BLaER1 treated with 17β-estradiol and CSF1 and Interleukin-3, amounts not matched to agents 10 nM and 100 nM (cell line): Measurements from ENCODE around the gene TM4SF4.

Experiments used
- H3K27ac ChIP-seq, 11 experiments: shearing (Covaris generic); formaldehyde crosslinking; 2 replicates each; pipeline ENCODE4 v1.8.1; 2022
- H3K27me3 ChIP-seq, 11 experiments: shearing (Covaris generic); formaldehyde crosslinking; 2 replicates each; pipeline ENCODE4 v1.8.1; 2022
- H3K36me3 ChIP-seq, 11 experiments: shearing (Covaris generic); formaldehyde crosslinking; 2 replicates each; pipeline ENCODE4 v1.8.1; 2022
- H3K4me1 ChIP-seq, 10 experiments: shearing (Covaris generic); formaldehyde crosslinking; 2 replicates each; pipeline ENCODE4 v1.8.1; 2022
- H3K4me2 ChIP-seq, 11 experiments: shearing (Covaris generic); formaldehyde crosslinking; 2 replicates each; pipeline ENCODE4 v1.8.1; 2022
- H3K4me3 ChIP-seq, 10 experiments: shearing (Covaris generic); formaldehyde crosslinking; 2 replicates each; pipeline ENCODE4 v1.8.1; 2022
- H3K9ac ChIP-seq, 11 experiments: shearing (Covaris generic); formaldehyde crosslinking; 2 replicates each; pipeline ENCODE4 v1.8.1; 2022
- H3K9me3 ChIP-seq, 11 experiments: shearing (Covaris generic); formaldehyde crosslinking; replicated peaks in 1 of 11; 2 replicates each; pipeline ENCODE4 v1.8.1; 2022
- H4K20me1 ChIP-seq, 11 experiments: shearing (Covaris generic); formaldehyde crosslinking; 2 replicates each; pipeline ENCODE4 v1.8.1; 2022
- Cebpa-rat ChIP-seq, 11 experiments: shearing (Covaris generic); IDR thresholded peaks; 2 replicates each; pipeline ENCODE4 v1.8.1; 2022

TM4SF4 gene

DNA sequence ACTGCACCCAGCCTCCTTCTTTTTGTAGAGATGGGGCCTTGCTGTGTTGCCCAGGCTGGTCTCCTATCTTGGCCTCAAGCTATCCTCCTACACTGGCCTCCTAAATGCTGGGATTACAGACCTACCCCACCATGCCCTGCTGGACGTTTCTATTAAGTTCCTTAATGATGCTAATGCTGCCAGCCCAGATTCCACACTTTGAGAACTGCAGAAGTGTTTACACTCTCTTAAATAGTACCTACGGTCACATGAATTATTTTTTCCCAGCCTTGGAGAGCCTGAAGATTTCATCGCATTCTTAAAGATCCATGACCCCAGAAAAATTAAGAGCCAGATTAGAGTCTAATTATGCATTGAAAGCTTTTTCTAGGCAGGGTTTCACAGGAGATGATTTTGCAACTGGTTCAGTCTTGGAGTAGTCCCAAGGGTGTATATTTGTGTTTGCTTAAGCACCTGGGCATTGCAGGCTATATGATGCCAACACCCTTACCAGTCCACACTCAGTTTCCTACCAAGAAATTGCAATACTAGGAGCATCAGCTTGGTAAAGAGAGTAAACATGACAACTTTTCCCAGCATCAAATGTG is 36.6 kb downstream of the TM4SF4 start:
- no peaks in the 10 kb centered on the region for H3K36me3 ChIP-seq
- H3K9me3 ChIP-seq: no peaks in the 10 kb centered on the region
- no peak for TF ChIP-seq Cebpa-rat (IDR thresholded peaks at IDR 0.05)
- no peaks in the 10 kb centered on the region for H4K20me1 ChIP-seq
- H3K27ac ChIP-seq: no peak overlapping the region
- no peak overlapping the region for H3K4me2 ChIP-seq
- H3K27me3 ChIP-seq: no peaks in the 10 kb centered on the region
- H3K4me3 ChIP-seq: no peak overlapping the region
- H3K9ac ChIP-seq: no peak overlapping the region
- H3K4me1 ChIP-seq: peaks cover 0 to 48% (median 6%) of the 10 kb centered on the region in 10 experiments; a peak in 10 of 20 replicates

DNA sequence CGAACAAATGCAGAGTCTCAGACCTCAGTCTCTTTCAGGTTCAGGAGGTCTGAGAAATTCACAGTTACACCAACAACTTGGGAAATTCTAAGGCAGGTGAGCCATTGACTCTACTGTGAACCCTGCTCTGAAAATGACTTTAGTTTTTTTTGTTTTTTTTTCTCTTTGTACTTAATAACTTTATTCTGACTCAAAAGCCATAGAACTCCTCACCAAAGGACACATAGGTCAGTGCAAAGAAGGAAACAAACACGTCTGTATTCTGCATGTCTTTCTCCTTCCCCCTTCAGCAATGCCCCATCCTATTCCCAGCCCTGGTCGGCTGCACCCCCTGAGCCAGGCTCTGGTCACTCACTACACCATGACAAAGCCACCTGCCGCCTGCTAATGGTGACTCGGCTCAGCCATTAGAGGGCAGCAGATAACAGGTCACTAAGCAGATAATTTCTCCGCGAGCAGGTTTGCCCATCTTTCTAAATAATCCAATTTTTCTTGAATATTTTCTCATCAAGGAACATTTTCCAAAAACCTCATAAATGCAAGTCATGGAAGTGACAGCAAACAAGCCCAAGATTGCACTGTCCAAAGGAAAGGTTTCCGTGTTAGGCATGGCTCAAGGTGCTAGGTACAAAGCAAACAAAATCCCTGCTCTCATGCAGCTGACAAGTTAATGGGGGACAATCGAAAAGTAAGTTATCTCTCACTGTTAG is 37.7 kb downstream of the TM4SF4 start:
- H3K4me3 ChIP-seq: no peak overlapping the region
- no peak overlapping the region for H3K4me2 ChIP-seq
- no peak overlapping the region for H3K27ac ChIP-seq

DNA sequence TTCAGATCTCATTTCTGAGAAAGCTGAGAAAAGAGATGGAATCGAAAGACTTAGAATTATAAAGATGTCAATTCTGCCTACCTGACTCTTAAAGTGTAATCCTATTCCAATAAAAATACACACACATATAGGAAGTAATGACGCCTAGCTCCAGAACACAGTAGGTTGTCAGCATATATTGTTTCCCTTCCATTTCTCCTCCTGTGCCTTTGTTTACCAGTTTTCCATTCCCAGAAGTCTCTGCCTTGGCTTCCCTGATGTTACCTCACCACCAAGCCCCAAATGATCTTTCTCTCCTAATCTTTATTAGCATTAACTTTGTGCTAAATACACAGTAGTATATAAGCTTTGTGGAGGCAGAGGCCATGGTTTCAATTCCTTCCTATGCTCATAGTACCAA is 40.0 kb downstream of the TM4SF4 start:
- no peak overlapping the region for H3K27ac ChIP-seq

More for the DNA sequence above, 37.7 kb downstream of the TM4SF4 start:
- H3K36me3 ChIP-seq: no peaks in the 10 kb centered on the region
- no peaks in the 10 kb centered on the region for H3K9me3 ChIP-seq
- peaks cover 0 to 38% (median 6%) of the 10 kb centered on the region in 10 experiments; a peak in 10 of 20 replicates for H3K4me1 ChIP-seq
- no peaks in the 10 kb centered on the region for H3K27me3 ChIP-seq
- no peak for TF ChIP-seq Cebpa-rat (IDR thresholded peaks at IDR 0.05)
- no peaks in the 10 kb centered on the region for H4K20me1 ChIP-seq
- no peak overlapping the region for H3K9ac ChIP-seq

DNA sequence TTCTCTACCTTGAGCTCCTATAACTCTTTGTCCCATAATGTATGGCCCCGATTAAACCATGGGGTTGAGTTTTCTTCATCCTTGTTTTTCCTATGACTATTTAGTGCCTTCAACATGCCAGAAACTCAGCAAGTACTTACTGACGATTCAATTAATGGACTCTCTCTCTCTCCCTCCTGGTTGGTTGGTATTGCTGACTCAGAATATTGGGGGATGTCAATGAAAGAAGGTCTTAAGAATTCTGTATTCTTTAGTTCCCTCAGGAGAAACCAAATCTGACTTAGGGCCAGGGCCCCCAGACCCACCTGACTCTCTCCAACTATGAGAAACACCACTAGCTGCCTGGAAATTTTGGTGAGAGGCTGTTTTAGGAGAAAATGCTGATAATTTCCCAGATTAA is 40.8 kb downstream of the TM4SF4 start:
- Histone ChIP-seq H3K36me3 (no peaks in the 10 kb centered on the region), H3K4me1 (peaks cover 0 to 7% (median 0%) of the 10 kb centered on the region in 10 experiments; a peak in 6 of 20 replicates), H4K20me1 (no peaks in the 10 kb centered on the region), H3K9ac (no peak overlapping the region), H3K9me3 (no peaks in the 10 kb centered on the region), H3K27ac (no peak overlapping the region), H3K4me2 (no peak overlapping the region), H3K4me3 (no peak overlapping the region), H3K27me3 (no peaks in the 10 kb centered on the region)
- TF ChIP-seq Cebpa-rat (IDR thresholded peaks at IDR 0.05): no peak

More for the DNA sequence above, 40.0 kb downstream of the TM4SF4 start:
- no peak overlapping the region for H3K4me2 ChIP-seq
- no peaks in the 10 kb centered on the region for H3K9me3 ChIP-seq
- H3K27me3 ChIP-seq: no peaks in the 10 kb centered on the region
- no peaks in the 10 kb centered on the region for H4K20me1 ChIP-seq
- H3K36me3 ChIP-seq: no peaks in the 10 kb centered on the region
- no peak for TF ChIP-seq Cebpa-rat (IDR thresholded peaks at IDR 0.05)
- H3K4me3 ChIP-seq: no peak overlapping the region
- H3K4me1 ChIP-seq: peaks cover 0 to 15% (median 0%) of the 10 kb centered on the region in 10 experiments; a peak in 6 of 20 replicates
- H3K9ac ChIP-seq: no peak overlapping the region

DNA sequence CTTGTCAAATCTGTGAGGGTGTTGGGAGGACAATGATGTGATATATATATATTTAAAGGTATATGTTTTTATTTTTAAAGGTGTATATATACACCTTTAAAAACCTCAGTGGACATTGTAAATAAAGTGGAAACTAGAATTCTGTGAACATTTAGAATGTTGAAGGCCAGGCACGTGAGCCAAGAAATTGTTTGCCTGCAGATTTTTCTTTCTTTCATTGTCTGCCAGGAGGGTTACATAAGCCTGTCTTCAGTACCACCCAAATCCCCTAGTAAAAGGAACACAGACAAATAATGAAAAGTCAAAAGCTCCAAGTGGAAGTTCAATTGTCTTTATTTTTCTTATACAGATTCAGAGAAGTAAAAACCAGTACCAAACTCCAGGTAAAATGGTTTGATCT is 42.4 kb downstream of the TM4SF4 start:
- H3K4me2 ChIP-seq: no peak overlapping the region
- no peaks in the 10 kb centered on the region for H3K27me3 ChIP-seq
- H3K4me3 ChIP-seq: no peak overlapping the region
- H3K9me3 ChIP-seq: no peaks in the 10 kb centered on the region
- no peaks in the 10 kb centered on the region for H3K36me3 ChIP-seq
- no peak for TF ChIP-seq Cebpa-rat (IDR thresholded peaks at IDR 0.05)
- H4K20me1 ChIP-seq: no peaks in the 10 kb centered on the region
- H3K4me1 ChIP-seq: no peaks in the 10 kb centered on the region
- H3K9ac ChIP-seq: no peak overlapping the region
- H3K27ac ChIP-seq: no peak overlapping the region

DNA sequence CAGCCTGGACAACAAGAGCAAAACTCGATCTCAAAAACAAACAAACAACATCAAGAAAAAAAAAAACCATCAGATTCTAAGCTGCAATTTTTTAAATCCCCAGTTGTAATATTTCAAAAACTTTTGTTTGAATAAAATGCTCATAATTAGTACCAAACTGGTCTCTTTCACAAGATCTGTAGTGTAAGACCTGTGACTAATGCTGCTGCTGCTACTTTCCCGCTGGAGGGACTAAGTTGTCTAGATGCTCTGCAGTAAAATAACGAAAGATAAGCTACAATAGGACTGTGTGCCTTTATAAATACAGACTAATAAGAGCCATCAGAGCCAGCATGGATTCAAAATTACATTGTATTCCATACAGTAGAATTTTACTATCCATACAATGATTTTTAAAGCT is 45.4 kb downstream of the TM4SF4 start:
- H3K4me1 ChIP-seq: no peaks in the 10 kb centered on the region
- no peak overlapping the region for H3K4me3 ChIP-seq
- H3K36me3 ChIP-seq: no peaks in the 10 kb centered on the region

DNA sequence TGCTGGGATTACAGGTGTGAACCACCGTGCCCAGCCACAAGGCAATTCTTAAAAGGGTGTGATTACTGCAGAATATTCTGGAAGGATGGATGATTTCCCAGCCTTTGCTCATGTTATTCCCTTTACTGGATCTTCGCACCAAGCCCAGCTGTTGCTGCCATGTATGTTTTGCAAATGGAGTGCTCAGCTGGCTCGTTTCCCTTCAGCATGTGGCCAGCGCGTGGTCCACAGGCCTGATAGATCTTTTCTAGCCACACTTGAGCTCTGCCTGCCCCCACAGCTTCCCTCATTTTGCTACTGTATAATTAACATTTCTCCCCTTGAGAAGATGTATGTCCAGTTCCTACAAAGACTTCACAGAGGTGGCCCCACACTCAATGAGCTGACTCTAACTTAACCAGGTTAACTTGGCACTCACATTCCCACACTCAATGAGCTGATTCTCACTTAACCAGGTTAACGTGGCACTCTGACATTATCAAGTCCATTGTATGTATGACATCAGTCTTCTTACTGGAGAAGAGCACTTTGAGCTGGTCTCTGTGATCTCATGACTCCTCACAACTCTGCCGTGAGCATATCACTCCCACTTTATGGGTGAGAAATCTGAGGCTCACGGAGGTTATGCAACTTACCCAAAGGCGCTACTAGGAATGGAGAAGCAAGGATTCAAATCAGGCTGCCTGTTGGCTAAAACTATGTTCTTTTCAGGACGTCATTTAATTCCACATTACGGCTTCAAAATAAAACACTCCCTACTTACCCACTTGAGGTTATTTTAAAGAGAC is 49.2 kb downstream of the TM4SF4 start:
- Histone ChIP-seq H4K20me1 (no peaks in the 10 kb centered on the region), H3K27ac (no peak overlapping the region), H3K27me3 (no peaks in the 10 kb centered on the region), H3K9ac (no peak overlapping the region), H3K9me3 (no peaks in the 10 kb centered on the region), H3K4me3 (no peak overlapping the region), H3K4me2 (no peak overlapping the region), H3K4me1 (no peaks in the 10 kb centered on the region), H3K36me3 (no peaks in the 10 kb centered on the region)
- TF ChIP-seq Cebpa-rat (IDR thresholded peaks at IDR 0.05): no peak

More for the DNA sequence above, 45.4 kb downstream of the TM4SF4 start:
- Histone ChIP-seq H4K20me1 (no peaks in the 10 kb centered on the region), H3K27ac (no peak overlapping the region), H3K9me3 (no peaks in the 10 kb centered on the region), H3K4me2 (no peak overlapping the region), H3K27me3 (no peaks in the 10 kb centered on the region), H3K9ac (no peak overlapping the region)
- TF ChIP-seq Cebpa-rat (IDR thresholded peaks at IDR 0.05): no peak

DNA sequence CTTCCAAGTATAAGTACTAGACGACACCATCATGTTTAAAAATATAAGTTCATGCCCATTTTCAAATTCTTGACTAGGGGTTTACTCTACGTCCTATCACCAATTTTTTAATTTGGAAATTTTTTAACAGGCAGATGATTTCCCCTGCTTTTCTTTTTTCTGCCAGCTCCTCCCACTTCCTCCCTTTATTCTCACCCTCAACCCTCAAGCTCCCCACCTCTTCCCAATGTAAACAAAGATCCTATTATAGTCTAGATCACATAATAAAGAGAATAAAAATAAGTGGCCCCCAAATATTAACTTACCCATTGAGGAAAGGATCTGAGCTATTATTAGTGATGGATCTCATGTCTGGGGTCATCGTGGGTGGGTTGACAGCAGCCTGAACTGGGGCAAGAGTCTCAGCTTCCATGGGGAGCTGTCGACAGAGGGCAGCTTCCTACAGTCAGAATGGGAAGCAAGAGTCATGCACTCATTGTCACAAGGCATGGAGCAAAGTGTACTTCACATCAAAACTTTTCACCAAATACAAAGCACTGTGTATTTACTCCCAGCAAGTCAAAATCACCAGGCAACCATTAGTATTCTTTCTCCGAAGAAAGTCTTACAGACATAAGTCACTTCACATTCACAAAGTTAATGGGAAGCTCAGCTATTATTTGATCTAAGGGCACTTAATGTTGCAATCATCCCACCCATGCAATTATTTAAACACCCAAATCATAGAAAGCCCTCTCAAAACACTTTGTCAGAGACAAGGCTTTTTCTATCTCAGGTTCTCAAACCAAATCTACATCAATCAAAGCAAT is 53.2 kb downstream of the TM4SF4 start:
- Histone ChIP-seq H3K4me1 (peaks cover 3 to 10% (median 6%) of the 10 kb centered on the region in 10 experiments; a peak in 18 of 20 replicates), H3K27ac (no peak overlapping the region), H3K9ac (no peak overlapping the region), H3K4me3 (no peak overlapping the region), H4K20me1 (no peaks in the 10 kb centered on the region), H3K4me2 (no peak overlapping the region), H3K9me3 (no peaks in the 10 kb centered on the region), H3K27me3 (no peaks in the 10 kb centered on the region), H3K36me3 (no peaks in the 10 kb centered on the region)
- TF ChIP-seq Cebpa-rat (IDR thresholded peaks at IDR 0.05): no peak

DNA sequence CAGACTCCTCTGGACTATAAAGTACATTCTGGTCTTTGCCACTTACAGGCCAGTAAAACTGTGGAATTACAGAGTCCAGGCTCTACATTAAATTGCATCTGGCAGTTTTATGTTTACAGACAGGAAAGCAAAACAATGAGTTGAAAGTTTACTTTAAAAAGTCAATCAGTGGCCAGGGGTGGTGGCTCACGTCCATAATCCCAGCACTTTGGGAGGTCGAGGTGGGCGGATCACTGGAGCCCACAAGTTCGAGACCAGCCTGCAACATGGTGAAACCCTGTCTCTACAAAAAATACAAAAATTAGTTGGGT is 53.8 kb downstream of the TM4SF4 start:
- H3K27ac ChIP-seq: no peak overlapping the region
- peaks cover 6 to 14% (median 10%) of the 10 kb centered on the region in 10 experiments; a peak in 18 of 20 replicates for H3K4me1 ChIP-seq
- H3K9me3 ChIP-seq: no peaks in the 10 kb centered on the region
- H3K9ac ChIP-seq: no peak overlapping the region
- no peak overlapping the region for H3K4me2 ChIP-seq
- H4K20me1 ChIP-seq: no peaks in the 10 kb centered on the region
- H3K36me3 ChIP-seq: no peaks in the 10 kb centered on the region
- no peak for TF ChIP-seq Cebpa-rat (IDR thresholded peaks at IDR 0.05)
- H3K27me3 ChIP-seq: no peaks in the 10 kb centered on the region
- no peak overlapping the region for H3K4me3 ChIP-seq
